Muscle layer of colon (tissue), 2 donors: ENCODE measurements around the gene BBX.

Experiments
- H3K27ac ChIP-seq: one replicate; pipeline ENCODE4 v1.7.0; 2013; ENCODE audit warnings: low read depth, mild to moderate bottlenecking, low read length, moderate library complexity
- H3K27me3 ChIP-seq, 2 donors: one replicate each; pipeline ENCODE4 v1.7.0; 2013; ENCODE audit warnings: low read length in 2 of 2, mild to moderate bottlenecking in 2 of 2; ENCODE audit not compliant: insufficient read depth in 2 of 2, control insufficient read depth in 1 of 2
- H3K36me3 ChIP-seq: one replicate; pipeline ENCODE4 v1.7.0; 2013; ENCODE audit warnings: mild to moderate bottlenecking, low read length; ENCODE audit not compliant: insufficient read depth
- H3K4me1 ChIP-seq: one replicate; pipeline ENCODE4 v1.7.0; 2013; ENCODE audit warnings: mild to moderate bottlenecking, low read length; ENCODE audit not compliant: insufficient read depth
- H3K4me3 ChIP-seq, 2 donors: one replicate each; pipeline ENCODE4 v1.7.0; 2013; ENCODE audit warnings: low read length in 2 of 2, low read depth in 1 of 2, mild to moderate bottlenecking in 1 of 2, moderate library complexity in 1 of 2
- H3K9ac ChIP-seq: one replicate; pipeline ENCODE4 v1.7.0; 2013; ENCODE audit warnings: low read length
- H3K9me3 ChIP-seq: one replicate; pipeline ENCODE4 v1.7.0; 2013; ENCODE audit warnings: mild to moderate bottlenecking, low read length
- donor health status: abdominal sarcoma.
- donor health status: Adenocarcinoma of cecum.

The BBX gene

GRCh38 chr3:107604057-107604822 is 81.5 kb downstream of the BBX start:
- H3K27me3 ChIP-seq, result no peaks in the 10 kb centered on the region
- peaks cover 24% of the 10 kb centered on the region for H3K4me1 ChIP-seq
- no peaks in the 10 kb centered on the region for H3K36me3 ChIP-seq
- H3K4me3 ChIP-seq, result no peak overlapping the region
- no peaks in the 10 kb centered on the region for H3K9me3 ChIP-seq
- no peak overlapping the region for H3K27ac ChIP-seq
- H3K9ac ChIP-seq, result no peak overlapping the region

DNA sequence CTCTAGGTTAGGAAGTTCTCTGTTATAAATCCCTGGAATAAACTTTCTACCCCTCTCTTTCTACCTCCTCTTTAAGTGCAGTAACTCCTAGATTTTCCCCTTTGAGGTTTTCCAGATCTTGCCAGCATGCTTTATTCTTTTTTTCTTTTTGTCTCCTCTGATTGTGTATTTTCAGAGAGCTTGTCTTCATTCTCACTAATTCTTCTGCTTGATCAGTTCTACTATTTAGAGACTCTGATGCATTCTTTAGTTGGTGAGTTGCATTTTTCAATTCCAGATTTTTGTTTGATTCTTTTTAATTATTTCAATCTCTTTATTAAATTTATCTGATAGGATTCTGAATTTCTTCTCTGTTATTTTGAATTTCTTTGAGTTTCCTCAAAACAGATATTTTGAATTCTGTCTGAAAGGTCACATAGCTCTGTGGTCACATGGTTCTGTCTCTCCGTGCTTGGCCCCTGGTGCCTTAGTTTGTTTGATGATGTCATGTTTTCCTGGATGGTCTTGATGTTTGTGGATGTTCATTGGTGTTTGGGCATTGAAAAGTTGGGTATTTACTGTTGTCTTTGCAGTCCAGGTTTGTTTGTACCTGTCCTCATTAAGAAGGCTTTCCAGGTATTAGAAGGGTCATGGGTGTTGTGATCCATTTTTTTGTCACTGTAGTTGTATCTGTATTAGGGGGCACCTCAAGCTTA is 89.2 kb downstream of the BBX start:
- Histone ChIP-seq H3K4me1 (no peaks in the 10 kb centered on the region), H3K36me3 (no peaks in the 10 kb centered on the region), H3K27ac (no peak overlapping the region), H3K27me3 (no peaks in the 10 kb centered on the region), H3K4me3 (no peak overlapping the region), H3K9ac (no peak overlapping the region), H3K9me3 (no peaks in the 10 kb centered on the region)

- Histone ChIP-seq H3K27me3 (no peaks in the 10 kb centered on the region), H3K27ac (no peak overlapping the region), H3K9me3 (no peaks in the 10 kb centered on the region)
Observed at GRCh38 chr3:107612664-107613084, 89.9 kb downstream of the BBX start.

GRCh38 chr3:107619549-107619948 is 96.8 kb downstream of the BBX start:
- Histone ChIP-seq H3K9ac (no peak overlapping the region), H3K4me3 (no peak overlapping the region), H3K9me3 (no peaks in the 10 kb centered on the region), H3K27ac (no peak overlapping the region), H3K36me3 (no peaks in the 10 kb centered on the region), H3K27me3 (no peaks in the 10 kb centered on the region), H3K4me1 (no peaks in the 10 kb centered on the region)

More at GRCh38 chr3:107612664-107613084, 89.9 kb downstream of the BBX start:
- Histone ChIP-seq H3K36me3 (no peaks in the 10 kb centered on the region), H3K4me1 (no peaks in the 10 kb centered on the region), H3K4me3 (no peak overlapping the region), H3K9ac (no peak overlapping the region)

GRCh38 chr3:107620534-107620933 is 97.8 kb downstream of the BBX start:
- no peak overlapping the region for H3K27ac ChIP-seq
- no peaks in the 10 kb centered on the region for H3K4me1 ChIP-seq
- no peaks in the 10 kb centered on the region for H3K27me3 ChIP-seq
- H3K4me3 ChIP-seq, result no peak overlapping the region
- no peaks in the 10 kb centered on the region for H3K36me3 ChIP-seq
- no peaks in the 10 kb centered on the region for H3K9me3 ChIP-seq
- no peak overlapping the region for H3K9ac ChIP-seq

- H3K27ac ChIP-seq, result no peak overlapping the region
- no peak overlapping the region for H3K9ac ChIP-seq
- H3K4me3 ChIP-seq, result no peak overlapping the region
- no peaks in the 10 kb centered on the region for H3K4me1 ChIP-seq
- H3K27me3 ChIP-seq, result no peaks in the 10 kb centered on the region
- H3K36me3 ChIP-seq, result no peaks in the 10 kb centered on the region
- H3K9me3 ChIP-seq, result no peaks in the 10 kb centered on the region
Observed at GRCh38 chr3:107621465-107621864, 98.7 kb downstream of the BBX start.

GRCh38 chr3:107627962-107628542 is 105.3 kb downstream of the BBX start:
- no peaks in the 10 kb centered on the region for H3K4me1 ChIP-seq
- no peak overlapping the region for H3K27ac ChIP-seq
- H3K27me3 ChIP-seq, result no peaks in the 10 kb centered on the region
- no peak overlapping the region for H3K9ac ChIP-seq
- H3K9me3 ChIP-seq, result no peaks in the 10 kb centered on the region
- H3K36me3 ChIP-seq, result no peaks in the 10 kb centered on the region
- no peak overlapping the region for H3K4me3 ChIP-seq

DNA sequence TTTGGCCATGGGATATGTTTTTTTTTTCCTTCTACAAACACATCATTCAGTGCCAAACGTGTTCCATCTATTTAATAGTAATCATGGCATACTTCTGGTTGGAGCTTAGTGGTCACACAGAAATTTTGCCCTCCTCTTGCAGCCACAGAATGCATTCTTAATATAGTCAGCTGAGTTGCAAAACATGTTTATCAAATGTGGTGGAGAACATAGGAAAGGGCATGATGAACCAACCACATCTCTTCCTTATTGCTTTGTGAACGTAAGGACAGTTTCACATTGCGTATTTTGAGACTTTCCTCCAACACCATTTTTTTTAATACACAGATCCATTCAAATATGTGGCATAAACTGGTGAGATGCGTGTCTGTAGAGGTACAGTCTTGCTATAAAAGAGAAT is 106.8 kb downstream of the BBX start:
- Histone ChIP-seq H3K27me3 (no peaks in the 10 kb centered on the region), H3K4me3 (no peak overlapping the region), H3K9me3 (no peaks in the 10 kb centered on the region), H3K36me3 (no peaks in the 10 kb centered on the region), H3K4me1 (no peaks in the 10 kb centered on the region), H3K9ac (no peak overlapping the region), H3K27ac (no peak overlapping the region)

- Histone ChIP-seq H3K27ac (no peak overlapping the region), H3K27me3 (no peaks in the 10 kb centered on the region), H3K4me3 (no peak overlapping the region), H3K4me1 (no peaks in the 10 kb centered on the region), H3K9ac (no peak overlapping the region), H3K36me3 (no peaks in the 10 kb centered on the region), H3K9me3 (no peaks in the 10 kb centered on the region)
Observed at GRCh38 chr3:107630779-107631178, 108.0 kb downstream of the BBX start.

- Histone ChIP-seq H3K9me3 (no peaks in the 10 kb centered on the region), H3K4me1 (no peaks in the 10 kb centered on the region), H3K4me3 (no peak overlapping the region)
Observed at GRCh38 chr3:107632576-107632975, 109.8 kb downstream of the BBX start.

DNA sequence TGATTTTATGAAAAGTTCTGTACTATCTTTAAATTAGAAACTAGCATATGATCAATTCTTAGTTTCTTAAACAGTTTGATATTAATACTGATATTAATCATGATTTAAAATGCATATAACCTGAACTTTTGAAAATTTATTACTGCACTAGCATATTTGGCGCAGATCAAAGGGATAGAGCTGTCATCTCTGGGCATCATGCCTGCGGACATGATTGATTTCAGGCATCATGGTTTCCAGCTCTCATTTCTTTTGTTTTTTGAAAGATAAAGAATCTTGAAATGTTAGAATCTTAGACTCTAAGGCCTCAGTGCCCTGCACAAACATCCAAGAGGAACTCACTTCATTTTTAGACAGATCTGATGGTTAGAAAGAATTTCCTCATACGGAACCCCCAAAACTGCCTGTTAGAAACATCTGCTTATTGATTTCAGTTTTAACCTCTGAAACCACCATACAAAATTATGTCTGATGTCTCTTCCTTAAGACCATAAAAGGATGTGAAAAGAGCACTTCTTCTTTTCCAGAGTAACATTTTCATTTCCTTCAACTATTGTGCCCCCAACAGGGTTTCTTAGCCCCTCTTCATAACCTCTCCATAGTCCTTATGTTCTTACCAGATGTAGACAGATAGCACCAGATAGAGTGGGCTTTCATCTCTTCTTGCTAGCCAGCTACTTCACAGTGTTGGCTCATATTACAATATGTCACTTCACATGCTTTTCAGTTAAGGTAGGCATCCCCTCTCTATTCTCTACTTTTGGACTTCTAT is 110.8 kb downstream of the BBX start:
- H3K27me3 ChIP-seq, result no peaks in the 10 kb centered on the region
- no peak overlapping the region for H3K9ac ChIP-seq
- H3K27ac ChIP-seq, result no peak overlapping the region
- H3K9me3 ChIP-seq, result no peaks in the 10 kb centered on the region
- no peak overlapping the region for H3K4me3 ChIP-seq
- H3K36me3 ChIP-seq, result no peaks in the 10 kb centered on the region
- no peaks in the 10 kb centered on the region for H3K4me1 ChIP-seq

More at GRCh38 chr3:107632576-107632975, 109.8 kb downstream of the BBX start:
- no peak overlapping the region for H3K9ac ChIP-seq
- no peaks in the 10 kb centered on the region for H3K27me3 ChIP-seq
- H3K36me3 ChIP-seq, result no peaks in the 10 kb centered on the region
- no peak overlapping the region for H3K27ac ChIP-seq
